ENCODE results near the gene ROCK2.

- TF ChIP-seq POLR2A (IDR thresholded peaks at IDR 0.05; ENCODE audit: low read length) (no peak), GATA1 (IDR thresholded peaks at IDR 0.05; ENCODE audit: low read depth, low read length) (no peak)
Measured at GRCh38 chr2:11168488-11168887, 175.9 kb downstream of the ROCK2 start.
